Measurements from ENCODE around the gene CFAP43.

DNA sequence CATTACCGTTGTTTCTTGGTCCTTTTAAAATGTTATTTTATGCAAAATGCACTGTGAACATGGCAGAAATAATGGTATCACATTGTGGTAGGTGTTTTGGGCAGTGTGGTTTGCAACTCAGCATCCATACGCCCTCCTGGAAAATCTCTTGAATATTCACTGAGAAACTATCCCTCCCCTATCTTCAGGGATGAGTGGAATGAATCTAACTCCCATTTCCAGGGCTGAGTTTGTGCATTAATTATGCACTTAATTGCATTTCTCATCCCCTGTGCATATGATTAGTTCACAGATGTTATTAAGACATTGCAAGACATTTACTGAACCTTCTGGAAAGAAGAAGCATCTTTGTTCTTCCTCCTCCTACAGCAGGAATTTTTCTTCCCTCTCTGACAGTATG, 36.5 kb downstream of the CFAP43 start:
- TF ChIP-seq, protein P1, sequence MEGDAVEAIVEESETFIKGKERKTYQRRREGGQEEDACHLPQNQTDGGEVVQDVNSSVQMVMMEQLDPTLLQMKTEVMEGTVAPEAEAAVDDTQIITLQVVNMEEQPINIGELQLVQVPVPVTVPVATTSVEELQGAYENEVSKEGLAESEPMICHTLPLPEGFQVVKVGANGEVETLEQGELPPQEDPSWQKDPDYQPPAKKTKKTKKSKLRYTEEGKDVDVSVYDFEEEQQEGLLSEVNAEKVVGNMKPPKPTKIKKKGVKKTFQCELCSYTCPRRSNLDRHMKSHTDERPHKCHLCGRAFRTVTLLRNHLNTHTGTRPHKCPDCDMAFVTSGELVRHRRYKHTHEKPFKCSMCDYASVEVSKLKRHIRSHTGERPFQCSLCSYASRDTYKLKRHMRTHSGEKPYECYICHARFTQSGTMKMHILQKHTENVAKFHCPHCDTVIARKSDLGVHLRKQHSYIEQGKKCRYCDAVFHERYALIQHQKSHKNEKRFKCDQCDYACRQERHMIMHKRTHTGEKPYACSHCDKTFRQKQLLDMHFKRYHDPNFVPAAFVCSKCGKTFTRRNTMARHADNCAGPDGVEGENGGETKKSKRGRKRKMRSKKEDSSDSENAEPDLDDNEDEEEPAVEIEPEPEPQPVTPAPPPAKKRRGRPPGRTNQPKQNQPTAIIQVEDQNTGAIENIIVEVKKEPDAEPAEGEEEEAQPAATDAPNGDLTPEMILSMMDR (IDR thresholded peaks at IDR 0.05; ENCODE audit: low read length) = no peak
- TF ChIP-seq EZH2 (optimal IDR thresholded peaks at IDR 0.05; ENCODE audit: low read depth, low read length) = no peak
- TF ChIP-seq EZH2phosphoT487 (IDR thresholded peaks at IDR 0.05; ENCODE audit: low read length) = no peak

Data from MM.1S (cell line).